Heart left ventricle (tissue), 13 donors: Measurements from ENCODE around the gene ITIH5.

Experiments
- CTCF ChIP-seq, 12 donors: fragments of 200-600 bp; sonication (generic) in 4 of 12; IDR thresholded peaks; one replicate each; pipeline versions ENCODE4 v1.5.0 to v1.8.0; 2018 to 2022; ENCODE audit warnings: antibody characterized with exemption in 12 of 12, mild to moderate bottlenecking in 5 of 12
- POLR2A ChIP-seq, 2 donors: fragments of 450-650 bp; IDR thresholded peaks; one replicate each; pipeline ENCODE4 v1.6.1; 2017; ENCODE audit warnings: antibody characterized with exemption in 2 of 2, mild to moderate bottlenecking in 2 of 2, moderate library complexity in 2 of 2
- donor health status: ischemic (EF 13 %, LVEDD 7.1; RV severe dilation, severe dysfunction).
- donor health status: DM: no; HTN: yes; CAD: no.
- donor health status: DM: no; HTN: no; CAD: no.
- donor health status: ischemic (EF 25% LVEDD 6.9; RV normal size, moderate dysfunction).
- donor health status: ischemic (EF 25% LVEDD 5.7; RV mildly dilated, moderate dysfunction).
- donor health status: ischemic (EF 35%, LVEDD 5.7; RV mildly dilated, moderate dysfunction).
- donor health status: nonischemic (EF 11% LVEDD 7.7; RV severe dilation, severe dysfunction).
- donor health status: DM: yes; HTN: yes; CAD: no.
- donor health status: PGD.
- donor health status: ischemic (EF 29% LVEDD 5.4; RV normal size, mild dysfunction).
- donor health status: nonischemic (EF 23%, LVEDD 6.1; RV moderate dilation, normal function).

GRCh38 chr10:7511612-7512011 lies 155.2 kb downstream of the ITIH5 start:
- no peak for TF ChIP-seq POLR2A (IDR thresholded peaks at IDR 0.05)
- no peak for TF ChIP-seq CTCF (IDR thresholded peaks at IDR 0.05)
